ENCODE measurements around the gene LFNG. TPM values are rescaled to one million over a fixed set of nuclear protein-coding genes. Genes with fewer than 3 reads are reported as not detected.

The LFNG gene
- total and polyA plus RNA-seq, 3 experiments from 2014 or later, result 2.0 to 30.8 (median 28.0) TPM

GRCh38 chr7:2501947-2502646 is 17.5 kb upstream of the LFNG start:
- Histone ChIP-seq H3K9me3 (ENCODE audit: low read length) (no peaks in the 10 kb centered on the region), H3K36me3 (ENCODE audit: insufficient read depth, low read length) (no peaks in the 10 kb centered on the region), H3K4me1 (ENCODE audit: insufficient read depth, low read length) (no peaks in the 10 kb centered on the region), H3K4me3 (ENCODE audit: low read length) (no peak overlapping the region), H3K27ac (ENCODE audit: low read depth, low read length) (no peak overlapping the region), H3K27me3 (ENCODE audit: insufficient read depth, low read length, poor library complexity, severe bottlenecking) (peaks cover 3% of the 10 kb centered on the region)
- Mint-ChIP-seq H3K4me3 (no peak overlapping the region), H3K9me3 (no peaks in the 10 kb centered on the region), H3K27ac (no peak overlapping the region), H3K27me3 (peaks cover 0 to 3% of the 10 kb centered on the region in 2 donors), H3K4me1 (peaks cover 0 to 10% (median 4%) of the 10 kb centered on the region in 3 donors), H3K36me3 (no peaks in the 10 kb centered on the region)
- no peak for DNase-seq
- ChIA-PET CTCF (interaction anchor here (0.6 to 1.7 kb wide), 2 partner anchors 24 to 81 kb away, joined by 3 to 4 read pairs; no protein-coding TSS in a partner anchor), POLR2A (interaction anchor here (1.0 kb wide), 1 partner anchor 9 kb away, joined by 4 read pairs; no protein-coding TSS in a partner anchor)

DNA sequence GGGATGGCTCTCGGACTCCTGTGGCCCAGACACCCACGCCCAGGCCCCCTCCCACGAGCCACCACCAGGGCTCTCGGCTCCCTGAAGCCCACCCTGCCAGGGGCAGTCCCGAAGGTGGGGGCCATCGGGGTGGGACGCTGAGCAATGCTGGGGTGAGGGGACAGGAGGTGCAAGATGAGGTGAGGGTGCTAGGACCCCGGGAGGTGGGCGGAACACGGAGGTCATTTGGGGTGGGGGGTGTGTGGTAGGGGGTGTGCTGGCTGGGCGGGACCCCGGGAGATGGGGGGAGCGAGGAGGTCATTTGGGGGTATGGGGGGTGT is 17.0 kb upstream of the LFNG start:
- no peak for DNase-seq
- no peaks in the 10 kb centered on the region for H3K36me3 Mint-ChIP-seq
- POLR2A ChIA-PET, result no interaction called here

GRCh38 chr7:2503056-2503941 is 16.3 kb upstream of the LFNG start:
- Mint-ChIP-seq H3K4me1 (peaks cover 8 to 17% (median 11%) of the 10 kb centered on the region in 3 donors), H3K27ac (no peak overlapping the region), H3K4me3 (no peak overlapping the region), H3K9me3 (no peaks in the 10 kb centered on the region), H3K36me3 (no peaks in the 10 kb centered on the region), H3K27me3 (no peaks in the 10 kb centered on the region)
- Histone ChIP-seq H3K27ac (ENCODE audit: low read depth, low read length) (no peak overlapping the region), H3K36me3 (ENCODE audit: insufficient read depth, low read length) (no peaks in the 10 kb centered on the region), H3K4me3 (ENCODE audit: low read length) (no peak overlapping the region), H3K4me1 (ENCODE audit: insufficient read depth, low read length) (peaks cover 11% of the 10 kb centered on the region), H3K9me3 (ENCODE audit: low read length) (no peaks in the 10 kb centered on the region), H3K27me3 (ENCODE audit: insufficient read depth, low read length, poor library complexity, severe bottlenecking) (no peaks in the 10 kb centered on the region)
- CTCF ChIA-PET, result interaction anchor here (1.2 kb wide), 1 partner anchor 27 kb away, joined by 3 read pairs; the partner anchor contains the start of gene GRIFIN
- POLR2A ChIA-PET, result no interaction called here
- no peak for DNase-seq

More for the DNA sequence above, 17.0 kb upstream of the LFNG start:
- H3K27ac ChIP-seq (ENCODE audit: low read depth, low read length), result no peak overlapping the region
- H3K27me3 ChIP-seq (ENCODE audit: insufficient read depth, low read length, poor library complexity, severe bottlenecking), result no peaks in the 10 kb centered on the region
- Mint-ChIP-seq H3K9me3 (no peaks in the 10 kb centered on the region), H3K27ac (no peak overlapping the region), H3K4me1 (peaks cover 1 to 10% (median 5%) of the 10 kb centered on the region in 3 donors), H3K4me3 (no peak overlapping the region), H3K27me3 (no peaks in the 10 kb centered on the region)
- no peaks in the 10 kb centered on the region for H3K36me3 ChIP-seq (ENCODE audit: insufficient read depth, low read length)
- peaks cover 4% of the 10 kb centered on the region for H3K4me1 ChIP-seq (ENCODE audit: insufficient read depth, low read length)
- CTCF ChIA-PET, result interaction anchor here (1.7 kb wide), 1 partner anchor 24 kb away, joined by 4 read pairs; no protein-coding TSS in a partner anchor
- H3K4me3 ChIP-seq (ENCODE audit: low read length), result no peak overlapping the region
- no peaks in the 10 kb centered on the region for H3K9me3 ChIP-seq (ENCODE audit: low read length)

- Mint-ChIP-seq H3K4me3 (no peak overlapping the region), H3K27me3 (no peaks in the 10 kb centered on the region), H3K9me3 (no peaks in the 10 kb centered on the region), H3K36me3 (no peaks in the 10 kb centered on the region), H3K27ac (no peak overlapping the region), H3K4me1 (peaks cover 18 to 27% (median 19%) of the 10 kb centered on the region in 3 donors)
- Histone ChIP-seq H3K4me1 (ENCODE audit: insufficient read depth, low read length) (peaks cover 20% of the 10 kb centered on the region), H3K9me3 (ENCODE audit: low read length) (no peaks in the 10 kb centered on the region), H3K36me3 (ENCODE audit: insufficient read depth, low read length) (no peaks in the 10 kb centered on the region), H3K27me3 (ENCODE audit: insufficient read depth, low read length, poor library complexity, severe bottlenecking) (no peaks in the 10 kb centered on the region), H3K4me3 (ENCODE audit: low read length) (no peak overlapping the region), H3K27ac (ENCODE audit: low read depth, low read length) (no peak overlapping the region)
- ChIA-PET POLR2A (interaction anchor here (0.5 kb wide), 1 partner anchor 117 kb away, joined by 5 read pairs; no protein-coding TSS in a partner anchor), CTCF (interaction anchor here (1.2 kb wide), 1 partner anchor 28 kb away, joined by 3 read pairs; the partner anchor contains the start of gene GRIFIN)
- no peak for DNase-seq
These were observed 15.3 kb upstream of the LFNG start for GRCh38 chr7:2504128-2504888.

DNA sequence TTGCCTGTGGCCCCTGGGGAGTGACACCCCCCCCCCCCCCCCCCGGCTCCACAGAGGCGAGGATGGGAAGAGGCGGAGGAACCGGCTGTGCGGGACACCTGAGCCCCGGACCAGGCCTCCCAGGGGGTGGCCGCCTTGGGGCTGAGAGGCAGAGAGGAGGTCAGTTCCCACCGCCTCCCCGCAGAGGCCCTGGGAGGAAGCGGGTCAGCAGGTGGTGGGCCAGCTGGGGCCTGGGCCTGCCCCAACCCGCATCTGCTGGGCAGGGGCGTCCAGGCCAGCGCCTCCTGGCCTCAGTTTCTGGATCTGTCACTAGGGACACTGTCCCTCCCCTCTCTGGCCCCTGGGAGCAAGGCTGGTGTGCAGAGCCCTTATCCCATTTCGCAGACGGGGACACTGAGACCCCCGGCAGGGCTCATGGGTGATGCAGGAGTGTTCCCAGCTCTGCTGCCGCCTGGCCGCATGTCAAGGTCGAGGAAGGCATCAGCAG is 14.6 kb upstream of the LFNG start:
- H3K36me3 Mint-ChIP-seq, result no peaks in the 10 kb centered on the region
- H3K36me3 ChIP-seq (ENCODE audit: insufficient read depth, low read length), result no peaks in the 10 kb centered on the region

DNA sequence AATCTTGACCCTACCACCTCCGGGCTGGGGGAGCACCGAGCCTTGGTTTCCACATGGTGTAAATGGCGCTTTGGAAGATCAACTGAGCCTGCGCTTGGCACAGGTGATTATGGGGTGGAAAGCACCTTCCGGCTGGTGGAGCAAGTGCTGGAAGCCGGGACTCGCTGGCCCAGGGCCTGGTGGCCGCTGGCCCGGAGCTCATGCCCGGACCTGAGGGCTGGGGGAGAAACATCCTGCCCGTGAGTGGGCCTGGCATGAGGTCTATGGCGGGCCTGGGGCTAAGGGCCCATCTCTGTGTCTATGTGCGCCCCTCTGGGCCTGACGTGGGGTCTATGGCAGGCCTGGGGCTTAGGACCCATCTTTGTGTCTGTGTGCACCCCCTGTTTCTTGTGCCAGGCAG is 14.2 kb upstream of the LFNG start:
- no peaks in the 10 kb centered on the region for H3K27me3 ChIP-seq (ENCODE audit: insufficient read depth, low read length, poor library complexity, severe bottlenecking)
- no peaks in the 10 kb centered on the region for H3K36me3 ChIP-seq (ENCODE audit: insufficient read depth, low read length)
- ChIA-PET CTCF (no interaction called here), POLR2A (no interaction called here)
- Mint-ChIP-seq H3K4me3 (no peak overlapping the region), H3K9me3 (no peaks in the 10 kb centered on the region), H3K4me1 (peaks cover 25 to 38% (median 27%) of the 10 kb centered on the region in 3 donors), H3K27ac (no peak overlapping the region), H3K27me3 (no peaks in the 10 kb centered on the region), H3K36me3 (no peaks in the 10 kb centered on the region)
- H3K9me3 ChIP-seq (ENCODE audit: low read length), result no peaks in the 10 kb centered on the region
- H3K4me3 ChIP-seq (ENCODE audit: low read length), result no peak overlapping the region
- H3K4me1 ChIP-seq (ENCODE audit: insufficient read depth, low read length), result peaks cover 30% of the 10 kb centered on the region
- no peak overlapping the region for H3K27ac ChIP-seq (ENCODE audit: low read depth, low read length)
- no peak for DNase-seq

More for the DNA sequence above, 14.6 kb upstream of the LFNG start:
- peaks cover 21 to 33% (median 23%) of the 10 kb centered on the region in 3 donors for H3K4me1 Mint-ChIP-seq
- ChIA-PET CTCF (no interaction called here), POLR2A (no interaction called here)
- H3K27ac ChIP-seq (ENCODE audit: low read depth, low read length), result no peak overlapping the region
- no peaks in the 10 kb centered on the region for H3K9me3 Mint-ChIP-seq
- H3K4me3 ChIP-seq (ENCODE audit: low read length), result no peak overlapping the region
- no peak for DNase-seq
- H3K4me1 ChIP-seq (ENCODE audit: insufficient read depth, low read length), result peaks cover 26% of the 10 kb centered on the region
- no peaks in the 10 kb centered on the region for H3K27me3 Mint-ChIP-seq
- H3K9me3 ChIP-seq (ENCODE audit: low read length), result no peaks in the 10 kb centered on the region
- no peak overlapping the region for H3K4me3 Mint-ChIP-seq
- H3K27ac Mint-ChIP-seq, result no peak overlapping the region
- H3K27me3 ChIP-seq (ENCODE audit: insufficient read depth, low read length, poor library complexity, severe bottlenecking), result no peaks in the 10 kb centered on the region

GRCh38 chr7:2507208-2507916 is 12.2 kb upstream of the LFNG start:
- Histone ChIP-seq H3K4me1 (ENCODE audit: insufficient read depth, low read length) (peaks cover 50% of the 10 kb centered on the region), H3K27ac (ENCODE audit: low read depth, low read length) (no peak overlapping the region)

More at GRCh38 chr7:2507208-2507916, 12.2 kb upstream of the LFNG start:
- Histone ChIP-seq H3K9me3 (ENCODE audit: low read length) (no peaks in the 10 kb centered on the region), H3K36me3 (ENCODE audit: insufficient read depth, low read length) (no peaks in the 10 kb centered on the region), H3K4me3 (ENCODE audit: low read length) (peak overlapping the region; percentile 71), H3K27me3 (ENCODE audit: insufficient read depth, low read length, poor library complexity, severe bottlenecking) (no peaks in the 10 kb centered on the region)
- Mint-ChIP-seq H3K9me3 (no peaks in the 10 kb centered on the region), H3K36me3 (no peaks in the 10 kb centered on the region), H3K27ac (peak overlapping the region in 3 of 8 donors; percentile 97 to 98 (median 97)), H3K27me3 (no peaks in the 10 kb centered on the region), H3K4me3 (peak overlapping the region in 1 of 7 donors; percentile 26), H3K4me1 (peaks cover 36 to 57% (median 40%) of the 10 kb centered on the region in 3 donors)
- CTCF ChIA-PET, result interaction anchor here (0.7 to 1.3 kb wide), 4 partner anchors 8 to 110 kb away, joined by 3 read pairs; no protein-coding TSS in a partner anchor
- no peak for DNase-seq
- POLR2A ChIA-PET, result interaction anchor here (1.1 kb wide), 1 partner anchor 13 kb away, joined by 3 read pairs; no protein-coding TSS in a partner anchor

All from CD8-positive, alpha-beta memory T cell (primary cell).